GM18867 (cell line): ENCODE measurements around the gene ZNF546.

Source experiments
- ATAC-seq: cut with Tn5 transposase; IDR thresholded peaks from one replicate; pipeline ENCODE4 v1.9.1; 2021; ENCODE audit warnings: mild to moderate bottlenecking, moderate library complexity; ENCODE audit not compliant: unreplicated experiment

The ZNF546 gene

DNA sequence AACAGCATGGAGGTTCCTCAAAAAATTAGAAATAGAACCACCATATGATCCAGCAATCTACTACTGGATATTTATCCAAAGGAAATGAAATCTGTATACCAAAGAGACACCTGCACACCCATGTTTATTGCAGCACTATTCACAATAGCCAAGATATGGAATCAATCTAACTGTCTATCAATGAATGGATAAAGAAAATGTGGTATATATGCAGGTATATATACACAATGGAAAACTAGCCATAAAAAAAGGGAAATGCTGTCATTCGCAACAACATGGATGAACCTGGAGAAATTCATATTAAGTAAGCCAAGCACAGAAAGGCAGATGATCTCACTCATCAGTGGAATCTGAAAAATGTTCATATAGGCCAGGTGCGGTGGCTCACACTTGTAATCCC lies 56.6 kb downstream of the ZNF546 start:
- no peak for ATAC-seq

GRCh38 chr19:40054632-40055031 lies 57.8 kb downstream of the ZNF546 start:
- ATAC-seq = no peak

- no peak for ATAC-seq
Observed at GRCh38 chr19:40055049-40055448, 58.2 kb downstream of the ZNF546 start.

GRCh38 chr19:40055832-40056504 lies 59.1 kb downstream of the ZNF546 start, which contains the start of gene ZNF780B:
Gene ZNF780B, minus strand, starts transcription at chr19:40056231. Its CDS starts 5,899 bp downstream, at chr19:40050332.
- ATAC-seq = peak; percentile 71

DNA sequence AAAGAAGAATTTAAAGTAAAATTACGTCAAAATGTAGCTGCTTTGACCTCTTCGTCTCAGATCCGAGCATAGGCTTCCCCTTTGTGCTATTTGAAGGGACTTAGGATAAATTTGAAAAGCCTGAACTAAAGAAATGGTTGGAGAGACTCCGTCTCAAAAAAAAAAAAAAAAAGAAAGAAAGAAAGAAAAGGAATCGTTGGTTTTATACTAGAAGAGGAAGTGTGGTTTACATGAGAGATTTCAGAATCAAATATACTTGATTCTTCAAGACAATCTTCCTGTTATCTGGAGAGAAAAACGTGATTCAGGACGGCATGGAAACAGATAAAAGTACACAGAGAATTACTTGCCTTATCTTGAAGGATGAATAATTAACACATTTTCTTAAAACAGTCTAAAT lies 59.6 kb downstream of the ZNF546 start:
- ATAC-seq = no peak

DNA sequence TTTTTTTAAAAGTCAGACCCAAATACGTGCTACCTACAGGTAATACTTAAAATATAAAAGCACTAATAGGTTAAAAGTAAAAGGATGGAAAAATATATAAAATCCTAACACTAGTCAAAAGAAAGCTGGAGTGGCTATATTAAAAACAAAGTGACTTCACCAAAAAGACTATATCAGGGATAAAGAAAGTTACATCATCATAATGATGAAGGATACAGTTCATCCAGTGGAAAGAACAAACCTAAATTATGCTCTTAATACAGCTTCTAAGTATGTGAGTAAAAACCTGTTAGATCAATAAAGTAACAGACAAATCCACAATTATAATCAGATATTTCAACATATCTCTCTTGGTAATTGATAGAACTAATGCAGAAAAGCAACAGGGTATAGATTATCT lies 60.3 kb downstream of the ZNF546 start:
- ATAC-seq = no peak

- no peak for ATAC-seq
Observed at GRCh38 chr19:40059624-40060023, 62.8 kb downstream of the ZNF546 start.

DNA sequence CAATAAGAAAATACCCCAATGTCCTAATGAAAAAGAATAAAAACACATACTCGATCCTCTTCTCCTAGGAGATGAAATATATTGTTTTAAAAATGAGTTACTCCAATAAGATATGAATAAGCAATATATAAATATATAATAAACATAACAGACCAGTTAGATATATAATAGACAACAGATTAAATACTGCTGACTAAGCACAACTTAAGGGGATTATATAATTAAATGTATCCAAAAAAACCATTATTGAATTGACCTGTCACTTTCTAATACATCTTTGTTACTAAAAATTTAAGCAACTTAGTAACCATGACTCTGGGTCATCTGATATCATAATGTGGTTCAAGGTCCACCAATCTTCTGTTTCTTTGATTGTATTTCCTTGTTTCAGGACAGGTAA lies 73.2 kb downstream of the ZNF546 start:
- no peak for ATAC-seq
